K562 (cell line): Measurements from ENCODE around the gene XBP1. TPM values are rescaled to one million over a fixed set of nuclear protein-coding genes. Genes with fewer than 3 reads are reported as not detected.

Source experiments
- ATAC-seq: fragments of 200-7000 bp; cut with Tn5 transposase; 3 replicates; pipeline ENCODE4 v1.9.1; 2020; ENCODE audit warnings: moderate library complexity
- BruUV-seq: library from RNA; stranded (reverse); fragments of 400-500 nt; replicated peaks from 2 replicates; lab custom pipeline; 2021; lab: Mats Ljungman, UMichigan
- CTCF ChIA-PET: fragments of 300-600 bp; formaldehyde crosslinking; extraction: SDS; loops from one replicate; lab custom pipeline; 2021; ENCODE audit warnings: low intra/inter-chr PET ratio; lab: Yijun Ruan, JAX
- POLR2A ChIA-PET: fragments of 300-600, 350-650 bp; sonication (Branson Sonifier 250); formaldehyde crosslinking; extraction: SDS; loops from one replicate; lab custom pipeline; 2021; ENCODE audit warnings: antibody characterized with exemption, inconsistent platforms; lab: Yijun Ruan, JAX
- DNase-seq, 4 experiments: peaks; one replicate each; pipeline versions ENCODE4 v3.0.0 to v3.0.0-alpha.2; 2011 to 2018; ENCODE audit warnings: low spot score in 3 of 4, mixed read lengths in 3 of 4; ENCODE audit errors: extremely low read depth in 1 of 4
- FAIRE-seq: peaks from 2 replicates; lab custom pipeline; 2011; peaks lifted over from hg19 to GRCh38; lab: Jason Lieb, UNC
- H2AFZ ChIP-seq: 2 replicates; pipeline ENCODE4 v1.6.0; 2011; ENCODE audit warnings: low read depth, low read length, control low read depth, inconsistent platforms
- H3K27ac ChIP-seq: fragments of 200-600 bp; 3 replicates; pipeline ENCODE4 v1.8.0; 2011; ENCODE audit warnings: low read depth, mild to moderate bottlenecking, control low read depth, inconsistent platforms, low read length, moderate library complexity, mixed read lengths; ENCODE audit errors: extremely low read depth
- H3K27me3 ChIP-seq, 2 experiments: fragments of 300-600 bp in 1 of 2; 2 replicates in 1 of 2; 3 replicates in 1 of 2; pipeline versions ENCODE4 v1.6.0 to v1.8.0; 2011; ENCODE audit warnings: inconsistent platforms in 2 of 2, low read length in 2 of 2, mild to moderate bottlenecking in 1 of 2, mixed read lengths in 1 of 2, moderate library complexity in 1 of 2; ENCODE audit not compliant: control insufficient read depth in 2 of 2, insufficient read depth in 2 of 2
- H3K36me3 ChIP-seq: fragments of 300-600 bp; 3 replicates; pipeline ENCODE4 v1.8.0; 2011; ENCODE audit warnings: mild to moderate bottlenecking, low read length, inconsistent platforms; ENCODE audit not compliant: control insufficient read depth, insufficient read depth
- H3K4me1 ChIP-seq, 2 experiments: fragments of 200-600 bp in 1 of 2; replicated peaks in 1 of 2; 2 replicates in 1 of 2; 3 replicates in 1 of 2; pipeline versions ENCODE4 v1.5.1 to v1.8.0; 2011; ENCODE audit warnings: inconsistent platforms in 2 of 2, low read length in 2 of 2, mild to moderate bottlenecking in 1 of 2, mixed read lengths in 1 of 2, moderate library complexity in 1 of 2; ENCODE audit not compliant: control insufficient read depth in 2 of 2, insufficient read depth in 2 of 2
- H3K4me2 ChIP-seq: 2 replicates; pipeline ENCODE4 v1.6.1; 2011; ENCODE audit warnings: low read length, control low read depth, inconsistent platforms, mixed read lengths; ENCODE audit not compliant: insufficient read depth
- H3K4me3 ChIP-seq: fragments of 200-600 bp; sonication (generic), shearing (Covaris generic); 2 replicates; pipeline ENCODE4 v1.5.1; 2016; ENCODE audit warnings: control low read depth, inconsistent platforms
- H3K79me2 ChIP-seq: fragments of 200-600 bp; 3 replicates; pipeline ENCODE4 v1.8.0; 2011; ENCODE audit warnings: low read length, inconsistent platforms; ENCODE audit not compliant: control insufficient read depth, insufficient read depth
- H3K9ac ChIP-seq, 2 experiments: 2 replicates each; pipeline versions ENCODE4 v1.6.0 to v1.6.1; 2011; ENCODE audit warnings: low read depth in 2 of 2, low read length in 2 of 2, control low read depth in 1 of 2, inconsistent platforms in 1 of 2, mild to moderate bottlenecking in 1 of 2, mixed read lengths in 1 of 2; ENCODE audit not compliant: insufficient read depth in 1 of 2
- H3K9me1 ChIP-seq: one replicate; pipeline ENCODE4 v1.6.0; 2011; ENCODE audit warnings: inconsistent platforms, mild to moderate bottlenecking, low read length, moderate library complexity; ENCODE audit not compliant: control insufficient read depth, insufficient read depth
- H3K9me3 ChIP-seq: replicated peaks from 2 replicates; pipeline ENCODE4 v1.5.1; 2011; ENCODE audit warnings: low read depth, low read length, inconsistent platforms; ENCODE audit not compliant: control insufficient read depth, insufficient read depth
- H4K20me1 ChIP-seq: replicated peaks from 2 replicates; pipeline ENCODE4 v1.6.1; 2011; ENCODE audit warnings: low read length, inconsistent platforms, mixed read lengths; ENCODE audit not compliant: control insufficient read depth, insufficient read depth
- GATAD2B ChIP-seq: fragments of 450-650 bp; IDR thresholded peaks from 2 replicates; pipeline ENCODE4 v1.6.1; 2017; ENCODE audit warnings: mild to moderate bottlenecking, borderline replicate concordance
- MAFF ChIP-seq: IDR thresholded peaks from 2 replicates; pipeline ENCODE4 v1.6.1; 2012; ENCODE audit warnings: low read length, improper control_type of control experiment
- MCM3 ChIP-seq: fragments of 450-650 bp; IDR thresholded peaks from 2 replicates; pipeline ENCODE4 v1.6.1; 2016
- PHB ChIP-seq: fragments of 250-450 bp; sonication (Bioruptor Pico); IDR thresholded peaks from 2 replicates; pipeline ENCODE4 v1.5.0; 2021
- SAFB ChIP-seq: fragments of 200-400 bp; formaldehyde crosslinking; IDR thresholded peaks from 2 replicates; pipeline ENCODE4 v1.6.1; 2017; ENCODE audit warnings: low read depth, low read length, borderline replicate concordance
- SMARCA4 ChIP-seq: fragments of 450-650 bp; IDR thresholded peaks from 2 replicates; pipeline ENCODE4 v1.6.1; 2016
- SP1 ChIP-seq: sonication (generic); formaldehyde crosslinking; IDR thresholded peaks from 2 replicates; pipeline ENCODE4 v1.8.1; 2022; ENCODE audit warnings: mild to moderate bottlenecking, missing genetic modification reagents
- WGBS: fragments of 100-300 bp; shearing (Covaris generic); methylation state at CpG from one replicate; pipeline ENCODE4 v1.1.6; 2016; ENCODE audit warnings: low coverage, mixed read lengths; ENCODE audit not compliant: insufficient coverage; ENCODE audit errors: missing lambda C conversion rate; 5-methylcytosine and 5-hydroxymethylcytosine counted together
- in situ Hi-C: fragments of 300-500 bp; cut with MboI; formaldehyde crosslinking; loops from 4 replicates; pipeline ENCODE4 v1.15.0; 2018; ENCODE audit warnings: inconsistent platforms, mixed read lengths
- intact Hi-C: fragments of 100-400 bp; cut with micrococcal nuclease; formaldehyde crosslinking; loops from 2 replicates; pipeline ENCODE4 v1.14.2; 2022
- polyA plus RNA-seq, 8 experiments: library from polyadenylated mRNA; depleted of rRNA in 4 of 8; stranded (reverse) in 5 of 8; unstranded in 3 of 8; fragments of >200 nt; fragmentation: Nextera tagmentation in 2 of 8; fragmentation: Illumina TruSeq in 1 of 8; extraction: Ambion mirVana in 2 of 8; extraction: Trizol in 1 of 8; gene quantifications; 2 replicates each; pipeline versions ENCODE4 v1.2.1 to v1.2.3, GENCODE V29; 2011 to 2014; ENCODE audit warnings: inconsistent platforms in 1 of 8, missing spikeins in 1 of 8
- total RNA-seq, 7 experiments: library from RNA; depleted of rRNA in 6 of 7; stranded (reverse); fragments of >200 nt in 6 of 7; fragmentation: Illumina TruSeq in 2 of 7; extraction: Trizol in 2 of 7; gene quantifications; 2 replicates each; pipeline versions ENCODE4 v1.2.1 to v1.2.3, GENCODE V29; 2011 to 2021; ENCODE audit warnings: low replicate concordance in 1 of 7
- TF ChIP-seq, protein P1 (sequence below): sonication (generic); formaldehyde crosslinking; IDR thresholded peaks from 2 replicates; pipeline ENCODE4 v1.4.0; 2020; ENCODE audit warnings: mild to moderate bottlenecking, missing genetic modification reagents
- TF ChIP-seq, protein P2 (sequence below): fragments of 250-450 bp; sonication (Bioruptor Pico); IDR thresholded peaks from 2 replicates; pipeline ENCODE4 v1.8.0; 2022; ENCODE audit warnings: moderate library complexity, mild to moderate bottlenecking, inconsistent platforms
- TF ChIP-seq, protein P3 (sequence below): fragments of 450-650 bp; IDR thresholded peaks from 2 replicates; pipeline ENCODE4 v1.6.1; 2017; ENCODE audit warnings: antibody characterized with exemption
- TF ChIP-seq, protein P4 (sequence below): sonication (generic); formaldehyde crosslinking; IDR thresholded peaks from 2 replicates; pipeline ENCODE4 v1.8.0; 2022; ENCODE audit warnings: missing genetic modification reagents, mild to moderate bottlenecking, borderline replicate concordance

XBP1 gene
- total and polyA plus RNA-seq, 9 of the 15 experiments (the other 6 are each of a cell fraction or from before 2014, with no cell fraction given) = 25.0 to 218 (median 94.6) TPM

DNA sequence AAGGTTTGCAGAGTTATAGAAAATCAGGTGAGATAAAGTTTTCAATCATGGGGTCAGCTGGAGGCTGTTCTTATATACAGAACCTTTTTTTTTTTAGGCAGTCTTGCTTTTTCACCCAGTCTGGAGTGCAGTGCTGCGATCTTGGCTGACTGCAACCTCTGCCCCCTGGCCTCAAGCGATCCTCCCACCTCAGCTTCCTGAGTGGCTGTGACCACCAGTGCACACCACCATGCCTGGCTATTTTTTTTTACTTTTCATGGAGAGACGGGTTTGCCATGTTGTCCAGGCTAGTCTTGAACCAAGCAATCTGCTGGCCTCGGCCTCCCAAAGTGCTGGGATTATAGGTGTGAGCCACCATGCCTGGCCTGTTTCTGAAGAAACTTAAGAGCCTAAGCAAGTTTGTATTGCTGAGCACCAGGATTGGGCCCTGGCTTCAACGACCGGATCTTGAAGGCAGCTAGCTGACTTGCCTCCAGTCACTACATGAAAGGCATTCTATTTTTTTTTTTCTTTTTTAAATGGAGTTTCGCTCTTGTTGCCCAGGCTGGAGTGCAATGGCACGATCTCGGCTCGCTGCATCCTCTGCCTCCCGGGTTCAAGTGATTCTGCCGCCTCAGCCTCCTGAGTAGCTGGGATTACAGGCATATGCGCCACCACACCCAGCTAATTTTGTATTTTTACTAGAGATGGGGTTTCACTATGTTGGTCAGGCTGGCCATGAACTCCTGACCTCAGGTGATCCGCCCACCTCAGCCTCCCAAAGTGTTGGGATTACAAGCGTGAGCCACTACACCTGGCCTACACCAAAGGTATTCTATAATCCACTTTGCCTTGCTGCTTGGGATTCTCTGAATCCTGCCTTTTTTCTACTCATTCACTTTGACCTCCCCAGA lies 7.6 kb downstream of the XBP1 start (continued):
- TF ChIP-seq, protein P1, sequence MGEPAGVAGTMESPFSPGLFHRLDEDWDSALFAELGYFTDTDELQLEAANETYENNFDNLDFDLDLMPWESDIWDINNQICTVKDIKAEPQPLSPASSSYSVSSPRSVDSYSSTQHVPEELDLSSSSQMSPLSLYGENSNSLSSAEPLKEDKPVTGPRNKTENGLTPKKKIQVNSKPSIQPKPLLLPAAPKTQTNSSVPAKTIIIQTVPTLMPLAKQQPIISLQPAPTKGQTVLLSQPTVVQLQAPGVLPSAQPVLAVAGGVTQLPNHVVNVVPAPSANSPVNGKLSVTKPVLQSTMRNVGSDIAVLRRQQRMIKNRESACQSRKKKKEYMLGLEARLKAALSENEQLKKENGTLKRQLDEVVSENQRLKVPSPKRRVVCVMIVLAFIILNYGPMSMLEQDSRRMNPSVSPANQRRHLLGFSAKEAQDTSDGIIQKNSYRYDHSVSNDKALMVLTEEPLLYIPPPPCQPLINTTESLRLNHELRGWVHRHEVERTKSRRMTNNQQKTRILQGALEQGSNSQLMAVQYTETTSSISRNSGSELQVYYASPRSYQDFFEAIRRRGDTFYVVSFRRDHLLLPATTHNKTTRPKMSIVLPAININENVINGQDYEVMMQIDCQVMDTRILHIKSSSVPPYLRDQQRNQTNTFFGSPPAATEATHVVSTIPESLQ (CRISPR knock-in tag) = no peak
- no peak for TF ChIP-seq PHB (CRISPR knock-in tag)

DNA sequence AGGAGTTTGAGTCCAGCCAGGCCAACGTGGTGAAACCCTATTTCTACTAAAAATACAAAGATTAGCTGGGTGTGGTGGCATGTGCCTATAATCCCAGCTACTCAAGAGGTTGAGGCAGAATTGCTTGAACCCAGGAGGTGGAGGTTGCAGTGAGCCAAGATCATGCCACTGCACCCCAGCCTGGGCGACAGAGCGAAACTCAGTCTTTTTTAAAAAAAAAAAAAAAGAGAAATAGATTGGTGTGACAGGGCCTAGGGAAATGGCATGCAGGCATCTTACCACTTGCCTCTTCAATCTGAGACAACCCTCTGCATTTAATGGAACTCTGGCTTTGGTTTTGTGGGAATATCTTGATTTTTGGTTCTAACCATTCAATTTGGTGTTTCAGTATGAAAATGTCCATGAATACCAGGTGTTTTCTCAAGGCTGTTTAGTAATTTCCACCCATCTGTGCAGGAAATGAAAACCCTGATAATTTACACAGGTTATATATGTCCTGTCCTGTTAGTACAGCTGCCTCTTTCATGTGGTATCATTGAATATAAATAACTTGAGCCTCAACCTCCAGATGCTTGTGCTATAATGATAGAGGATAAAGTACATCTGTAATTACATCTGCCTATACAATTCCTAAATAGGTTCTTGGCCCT lies 8.4 kb downstream of the XBP1 start:
- Histone ChIP-seq H3K27me3 (no peaks in the 10 kb centered on the region), H3K9me1 (peaks cover 4% of the 10 kb centered on the region), H3K79me2 (peaks cover 21% of the 10 kb centered on the region), H3K4me2 (no peak overlapping the region), H3K36me3 (peaks cover 37% of the 10 kb centered on the region), H3K9me3 (no peaks in the 10 kb centered on the region), H2AFZ (no peak overlapping the region), H3K4me1 (peaks cover 3 to 5% of the 10 kb centered on the region in 2 experiments; a peak in 3 of 5 replicates), H3K4me3 (no peak overlapping the region), H3K27ac (no peak overlapping the region), H4K20me1 (peaks cover 24% of the 10 kb centered on the region), H3K9ac (no peak overlapping the region)
- FAIRE-seq = no peak
- BruUV-seq = no TSS peak
- ATAC-seq = no peak; the same call in 1 of the 3 replicates
- 0% methylated on average over 1 of the region's 3 CpGs for WGBS
- DNase-seq = no peak
- ChIA-PET CTCF (no interaction called here), POLR2A (interaction anchor here (0.6 to 9.4 kb wide), 5 partner anchors 6 to 315 kb away, joined by 3 to 109 read pairs (median 3); partner anchors contain the start of genes CCDC117 and XBP1)
- intact Hi-C loops (loop anchor here (5.0 kb wide), 1 partner anchor 35 kb away; no protein-coding TSS in a partner anchor), in situ Hi-C loops (no loop called here)
- TF ChIP-seq, protein P2, sequence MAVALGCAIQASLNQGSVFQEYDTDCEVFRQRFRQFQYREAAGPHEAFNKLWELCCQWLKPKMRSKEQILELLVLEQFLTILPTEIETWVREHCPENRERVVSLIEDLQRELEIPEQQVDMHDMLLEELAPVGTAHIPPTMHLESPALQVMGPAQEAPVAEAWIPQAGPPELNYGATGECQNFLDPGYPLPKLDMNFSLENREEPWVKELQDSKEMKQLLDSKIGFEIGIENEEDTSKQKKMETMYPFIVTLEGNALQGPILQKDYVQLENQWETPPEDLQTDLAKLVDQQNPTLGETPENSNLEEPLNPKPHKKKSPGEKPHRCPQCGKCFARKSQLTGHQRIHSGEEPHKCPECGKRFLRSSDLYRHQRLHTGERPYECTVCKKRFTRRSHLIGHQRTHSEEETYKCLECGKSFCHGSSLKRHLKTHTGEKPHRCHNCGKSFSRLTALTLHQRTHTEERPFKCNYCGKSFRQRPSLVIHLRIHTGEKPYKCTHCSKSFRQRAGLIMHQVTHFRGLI (CRISPR knock-in tag) = no peak
- TF ChIP-seq SP1 (CRISPR knock-in tag) = no peak
- TF ChIP-seq, protein P3, sequence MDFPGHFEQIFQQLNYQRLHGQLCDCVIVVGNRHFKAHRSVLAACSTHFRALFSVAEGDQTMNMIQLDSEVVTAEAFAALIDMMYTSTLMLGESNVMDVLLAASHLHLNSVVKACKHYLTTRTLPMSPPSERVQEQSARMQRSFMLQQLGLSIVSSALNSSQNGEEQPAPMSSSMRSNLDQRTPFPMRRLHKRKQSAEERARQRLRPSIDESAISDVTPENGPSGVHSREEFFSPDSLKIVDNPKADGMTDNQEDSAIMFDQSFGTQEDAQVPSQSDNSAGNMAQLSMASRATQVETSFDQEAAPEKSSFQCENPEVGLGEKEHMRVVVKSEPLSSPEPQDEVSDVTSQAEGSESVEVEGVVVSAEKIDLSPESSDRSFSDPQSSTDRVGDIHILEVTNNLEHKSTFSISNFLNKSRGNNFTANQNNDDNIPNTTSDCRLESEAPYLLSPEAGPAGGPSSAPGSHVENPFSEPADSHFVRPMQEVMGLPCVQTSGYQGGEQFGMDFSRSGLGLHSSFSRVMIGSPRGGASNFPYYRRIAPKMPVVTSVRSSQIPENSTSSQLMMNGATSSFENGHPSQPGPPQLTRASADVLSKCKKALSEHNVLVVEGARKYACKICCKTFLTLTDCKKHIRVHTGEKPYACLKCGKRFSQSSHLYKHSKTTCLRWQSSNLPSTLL = no peak
- TF ChIP-seq SAFB = no peak
- no peak for TF ChIP-seq SMARCA4
- no peak for TF ChIP-seq GATAD2B
- no peak for TF ChIP-seq MCM3
- TF ChIP-seq, protein P4, sequence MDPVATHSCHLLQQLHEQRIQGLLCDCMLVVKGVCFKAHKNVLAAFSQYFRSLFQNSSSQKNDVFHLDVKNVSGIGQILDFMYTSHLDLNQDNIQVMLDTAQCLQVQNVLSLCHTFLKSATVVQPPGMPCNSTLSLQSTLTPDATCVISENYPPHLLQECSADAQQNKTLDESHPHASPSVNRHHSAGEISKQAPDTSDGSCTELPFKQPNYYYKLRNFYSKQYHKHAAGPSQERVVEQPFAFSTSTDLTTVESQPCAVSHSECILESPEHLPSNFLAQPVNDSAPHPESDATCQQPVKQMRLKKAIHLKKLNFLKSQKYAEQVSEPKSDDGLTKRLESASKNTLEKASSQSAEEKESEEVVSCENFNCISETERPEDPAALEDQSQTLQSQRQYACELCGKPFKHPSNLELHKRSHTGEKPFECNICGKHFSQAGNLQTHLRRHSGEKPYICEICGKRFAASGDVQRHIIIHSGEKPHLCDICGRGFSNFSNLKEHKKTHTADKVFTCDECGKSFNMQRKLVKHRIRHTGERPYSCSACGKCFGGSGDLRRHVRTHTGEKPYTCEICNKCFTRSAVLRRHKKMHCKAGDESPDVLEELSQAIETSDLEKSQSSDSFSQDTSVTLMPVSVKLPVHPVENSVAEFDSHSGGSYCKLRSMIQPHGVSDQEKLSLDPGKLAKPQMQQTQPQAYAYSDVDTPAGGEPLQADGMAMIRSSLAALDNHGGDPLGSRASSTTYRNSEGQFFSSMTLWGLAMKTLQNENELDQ = no peak
- no peak for TF ChIP-seq MAFF
